Left ventricle myocardium superior (tissue), 1 donor: ENCODE measurements around the gene DLG2. TPM values are rescaled to one million over a fixed set of nuclear protein-coding genes. Genes with fewer than 3 reads are reported as not detected.

Experiments
- ATAC-seq: fragments of 200-7000 bp; cut with Tn5 transposase; one replicate; pipeline ENCODE4 v1.9.1; 2020; ENCODE audit warnings: mild to moderate bottlenecking, moderate library complexity
- DNase-seq: peaks from one replicate; pipeline ENCODE4 v3.0.0-alpha.2; 2020
- intact Hi-C: fragments of 100-400 bp; cut with micrococcal nuclease; formaldehyde crosslinking; loops from one replicate; pipeline ENCODE4 v1.11.0; 2022
- total RNA-seq: library from RNA; stranded (reverse); fragmentation: NEBNext Ultra II Directional; extraction: Animal tissue kit (Norgen Biotek cat#: 25700); gene quantifications from one replicate; pipeline ENCODE4 v1.2.1, GENCODE V29; 2021
- donor health status: DM: no; HTN: yes; CAD: no; lungs with severe emphysema.

The DLG2 gene
- total RNA-seq, 1 donor from 2014 or later = 5.7 TPM

DNA sequence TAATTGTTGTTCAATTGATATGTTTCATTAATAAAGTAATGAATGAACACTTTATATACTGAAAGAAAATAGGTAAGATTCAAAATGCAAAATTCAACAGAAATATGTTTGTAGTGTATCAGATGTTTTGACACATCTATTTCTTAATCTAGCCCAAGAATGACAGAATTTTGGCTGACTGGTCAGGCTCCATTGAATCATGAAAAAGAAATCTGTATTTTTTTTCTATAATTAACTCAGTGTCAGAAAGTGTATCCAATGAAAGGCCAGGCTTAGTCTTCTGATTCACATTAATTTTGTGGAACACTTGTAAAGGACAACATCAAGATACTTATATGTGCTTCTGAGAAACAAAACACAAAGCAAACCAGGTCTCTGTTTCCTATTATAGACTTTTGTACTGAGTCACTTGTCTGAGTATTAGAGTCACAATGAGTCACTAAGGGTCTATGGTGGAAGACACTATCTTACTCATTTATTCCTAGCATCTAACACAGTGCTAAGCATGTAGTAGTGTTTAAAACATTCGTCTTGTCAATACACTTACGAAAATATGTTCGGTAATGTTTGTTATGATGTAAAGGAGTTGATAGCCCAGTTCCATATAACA is 2043.3 kb downstream of the DLG2 start:
- intact Hi-C loops = no loop called here
- DNase-seq (no peak), ATAC-seq (no peak)

DNA sequence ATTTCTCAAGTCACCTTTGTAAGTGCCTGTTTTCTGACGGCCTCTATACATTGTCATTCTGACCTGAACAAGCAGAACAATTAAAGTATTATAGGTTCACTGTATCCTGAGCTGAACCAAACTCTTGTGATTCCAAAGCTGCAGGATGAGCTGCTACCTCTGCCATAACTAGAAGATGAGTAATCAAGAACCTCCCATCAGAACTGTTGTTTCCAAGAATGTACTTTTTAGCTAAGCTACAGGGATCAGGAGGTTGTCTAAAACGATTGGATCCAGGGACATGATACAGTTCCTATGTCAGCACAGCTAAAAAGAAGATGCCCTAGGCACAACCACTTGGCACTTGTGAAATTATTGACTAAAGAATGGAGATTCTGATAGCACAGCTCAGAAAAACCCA is 2052.6 kb downstream of the DLG2 start:
- DNase-seq (no peak), ATAC-seq (no peak)

DNA sequence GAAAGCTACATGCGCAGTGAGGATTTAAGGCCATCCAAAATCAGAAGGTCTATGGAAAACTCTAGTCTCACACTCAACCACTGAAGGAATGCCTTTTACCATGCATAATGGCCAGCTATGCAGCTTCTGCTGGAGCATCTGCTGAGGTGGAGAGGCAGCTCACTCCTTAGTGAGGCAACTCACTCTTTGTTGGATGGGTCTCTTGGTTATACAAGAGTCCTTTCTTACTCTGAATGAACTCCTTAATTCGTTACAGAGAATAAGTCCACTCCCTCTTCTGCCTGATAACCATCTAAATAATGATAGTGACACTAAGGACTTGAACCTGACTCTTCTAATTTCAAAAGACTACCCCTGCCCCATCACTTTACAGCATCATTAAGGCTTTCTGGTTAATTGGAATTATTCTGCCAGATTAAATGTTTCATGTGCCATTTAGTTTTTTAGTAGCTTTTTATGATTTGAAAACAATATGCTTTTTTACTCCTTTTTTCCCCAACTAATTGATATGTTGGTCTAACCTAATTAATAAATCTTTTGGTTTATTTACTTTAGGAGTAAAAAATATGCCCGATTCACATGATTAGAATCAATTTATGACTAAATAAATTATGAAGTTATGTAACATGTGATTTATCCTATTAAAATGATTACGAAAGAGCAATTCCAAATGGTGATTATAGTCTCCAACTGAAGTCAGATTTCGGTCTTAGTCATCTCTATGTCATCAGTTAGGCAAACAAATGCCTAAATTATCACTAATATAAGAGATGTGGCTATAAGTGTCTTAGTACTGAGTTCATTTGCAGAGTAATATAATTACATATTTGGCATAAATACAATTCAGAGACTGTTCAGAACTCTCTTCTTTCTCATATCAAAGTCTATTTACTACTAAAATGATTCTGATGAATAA is 2054.3 kb downstream of the DLG2 start:
- intact Hi-C loops = no loop called here
- DNase-seq (no peak), ATAC-seq (no peak)

More for the DNA sequence above, 2052.6 kb downstream of the DLG2 start:
- intact Hi-C loops = no loop called here

DNA sequence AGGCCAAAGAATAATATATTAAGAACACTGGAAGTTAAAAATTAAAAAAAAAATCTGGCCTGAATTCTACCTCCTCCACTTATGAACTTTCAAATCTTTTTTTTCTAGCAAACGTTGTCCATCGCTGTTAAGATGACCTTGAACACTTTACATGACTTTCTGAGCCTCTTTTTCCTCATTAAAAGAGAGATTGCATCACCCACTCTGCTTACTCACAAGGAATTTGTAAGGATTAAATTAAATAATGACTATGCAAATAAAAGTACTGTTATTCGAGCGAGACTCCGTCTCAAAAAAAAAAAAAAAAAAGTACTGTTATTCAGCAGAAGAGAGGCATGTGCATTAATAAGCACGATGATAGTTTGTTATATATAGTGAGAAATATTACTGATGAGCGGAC is 2055.8 kb downstream of the DLG2 start:
- ATAC-seq (no peak), DNase-seq (no peak)
- intact Hi-C loops = no loop called here

DNA sequence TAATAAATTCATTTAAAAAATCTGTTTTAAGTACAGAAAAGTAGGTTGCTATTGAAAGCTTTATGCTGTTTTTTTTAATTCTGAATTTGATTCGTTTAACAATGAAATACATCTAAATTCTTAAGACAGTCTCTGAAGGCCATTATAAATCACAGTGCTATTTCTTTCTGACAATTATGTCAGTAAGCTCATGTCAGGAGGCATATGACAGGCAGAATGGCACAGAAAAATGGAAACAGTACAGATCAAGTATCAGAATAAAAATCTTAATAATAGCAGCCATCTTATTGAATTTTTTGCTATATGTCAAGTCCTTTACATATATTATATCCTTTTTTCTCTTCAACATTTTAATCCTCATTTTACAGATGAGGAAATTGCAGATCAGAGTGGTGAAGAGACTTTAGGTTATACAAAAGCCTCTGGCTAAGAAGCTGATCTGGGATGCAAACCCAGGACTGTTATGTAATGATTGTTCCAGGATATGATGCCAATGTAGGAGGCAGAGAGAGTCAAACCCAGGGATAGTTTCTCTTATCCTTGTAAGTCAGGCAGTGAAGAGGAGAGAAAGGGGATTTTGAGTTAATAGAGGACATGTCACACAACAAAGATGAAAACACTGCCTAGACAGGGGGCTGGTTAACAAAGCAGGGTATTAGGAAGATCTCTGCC is 2057.9 kb downstream of the DLG2 start:
- ATAC-seq = no peak
- DNase-seq = no peak
- intact Hi-C loops = no loop called here

DNA sequence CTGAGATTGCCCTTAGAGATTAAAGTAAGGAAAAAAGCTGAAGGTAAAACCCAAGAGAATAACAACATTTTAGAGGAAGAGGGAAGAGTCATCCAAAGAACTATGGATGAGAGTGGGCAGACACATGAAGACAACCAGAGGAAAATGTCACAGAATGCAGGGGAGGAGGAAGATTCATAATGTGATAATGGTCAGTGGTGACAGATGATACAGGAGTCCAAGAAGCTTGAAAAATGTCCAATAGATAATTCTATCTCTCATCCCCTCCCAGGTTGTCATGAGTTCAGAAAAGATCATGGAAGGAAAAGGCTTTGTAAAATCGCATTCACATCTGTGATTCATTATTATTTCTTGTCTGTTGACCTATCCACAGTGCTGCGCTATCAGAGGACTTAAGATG is 2058.6 kb downstream of the DLG2 start:
- ATAC-seq (no peak), DNase-seq (no peak)
- intact Hi-C loops = no loop called here

DNA sequence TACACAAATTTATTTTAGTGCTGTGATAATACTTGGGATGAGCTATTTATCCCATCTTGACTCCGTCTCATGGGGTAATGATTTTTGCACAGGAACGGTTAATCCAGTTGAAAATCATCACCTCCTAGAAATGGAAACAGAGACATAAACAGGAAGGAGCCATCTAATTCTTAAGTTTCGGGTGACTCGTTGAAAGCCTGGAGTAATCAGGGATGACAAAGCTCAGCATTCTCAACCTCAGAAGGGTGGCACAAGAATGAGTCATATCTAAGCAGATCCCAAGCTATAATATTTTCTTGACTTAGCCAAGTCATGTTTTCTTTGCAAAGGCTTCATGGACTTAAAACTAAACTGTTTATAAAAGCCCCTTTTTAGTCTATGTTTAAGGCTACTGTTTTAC is 2060.2 kb downstream of the DLG2 start:
- intact Hi-C loops = no loop called here
- ATAC-seq = no peak
- no peak for DNase-seq

DNA sequence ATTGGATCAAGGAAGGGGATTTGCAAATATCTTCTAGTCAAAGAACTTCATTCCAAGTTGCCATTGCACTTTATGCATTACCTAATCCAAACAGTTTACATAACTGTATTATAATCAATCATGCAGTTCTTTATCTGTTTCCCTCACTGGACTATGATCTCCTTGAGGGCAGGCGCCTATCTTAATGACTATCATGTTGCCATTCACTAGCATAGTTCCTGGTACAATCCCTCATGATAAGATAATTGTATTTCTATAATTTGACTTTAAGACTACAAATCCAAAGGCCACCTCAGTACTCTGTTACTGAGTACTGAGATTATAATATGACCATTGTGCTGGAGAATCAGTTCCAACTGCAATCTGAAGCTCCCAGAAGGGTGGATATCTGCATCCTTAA is 2062.3 kb downstream of the DLG2 start:
- ATAC-seq = no peak
- DNase-seq = no peak
- intact Hi-C loops = no loop called here

DNA sequence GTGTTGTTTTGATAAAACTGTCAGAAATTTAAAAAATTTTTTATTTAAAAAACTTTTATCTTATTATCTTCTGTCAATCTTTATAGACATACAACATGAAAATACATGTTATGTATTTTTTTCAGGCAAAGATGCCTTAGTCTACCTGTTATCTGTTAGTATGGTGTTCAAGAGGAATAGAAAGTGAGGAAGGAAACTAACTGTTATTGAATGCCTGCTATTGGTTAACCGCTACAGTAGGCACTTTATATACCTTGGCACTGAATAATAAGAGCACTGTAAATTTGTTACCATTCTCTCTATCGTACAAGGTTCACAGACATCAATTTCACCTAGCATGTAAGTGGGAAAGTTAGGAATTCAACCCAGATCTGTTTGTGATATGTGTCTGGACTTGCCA is 2068.9 kb downstream of the DLG2 start:
- no peak for DNase-seq
- ATAC-seq = no peak
- intact Hi-C loops = no loop called here

DNA sequence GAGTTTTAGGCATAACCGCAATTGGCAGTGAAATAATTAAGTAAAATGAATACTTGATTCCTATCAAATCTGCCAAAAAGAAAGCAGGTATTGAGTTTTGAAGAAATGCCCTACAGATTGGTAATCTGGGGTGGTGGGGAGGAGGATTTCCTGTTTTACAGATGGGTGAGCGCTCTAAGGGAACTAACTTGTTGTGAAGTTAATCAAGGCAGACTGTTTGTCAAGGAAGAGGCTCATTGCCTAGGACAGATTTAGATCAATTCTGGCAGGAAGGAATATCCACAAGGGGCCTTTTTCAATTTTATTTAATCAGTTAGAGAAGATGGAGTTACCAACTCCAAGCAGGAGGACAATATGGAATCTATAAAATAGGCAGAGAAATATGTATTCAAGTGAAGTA is 2069.5 kb downstream of the DLG2 start:
- ATAC-seq = no peak
- no peak for DNase-seq
- intact Hi-C loops = no loop called here

DNA sequence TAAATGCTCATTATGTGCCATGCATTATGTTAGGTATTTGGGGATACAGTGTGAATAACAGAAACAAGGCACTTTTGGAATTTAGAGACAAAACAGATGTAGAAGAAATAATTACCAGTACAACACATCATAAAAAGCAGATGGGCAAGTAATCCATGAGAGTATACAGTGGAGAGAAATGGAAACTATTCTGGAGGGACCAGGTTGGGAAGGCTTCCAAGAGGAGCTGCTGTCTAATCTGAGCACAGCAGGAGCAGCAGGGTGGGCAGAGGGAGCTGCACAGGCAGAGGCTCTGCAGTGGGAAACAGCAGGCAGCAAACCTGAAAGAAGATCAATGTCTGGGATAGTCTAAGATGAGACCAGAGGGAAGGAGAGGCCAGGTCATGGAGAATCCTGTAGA is 2072.3 kb downstream of the DLG2 start:
- no peak for ATAC-seq
- intact Hi-C loops = no loop called here
- DNase-seq = no peak

DNA sequence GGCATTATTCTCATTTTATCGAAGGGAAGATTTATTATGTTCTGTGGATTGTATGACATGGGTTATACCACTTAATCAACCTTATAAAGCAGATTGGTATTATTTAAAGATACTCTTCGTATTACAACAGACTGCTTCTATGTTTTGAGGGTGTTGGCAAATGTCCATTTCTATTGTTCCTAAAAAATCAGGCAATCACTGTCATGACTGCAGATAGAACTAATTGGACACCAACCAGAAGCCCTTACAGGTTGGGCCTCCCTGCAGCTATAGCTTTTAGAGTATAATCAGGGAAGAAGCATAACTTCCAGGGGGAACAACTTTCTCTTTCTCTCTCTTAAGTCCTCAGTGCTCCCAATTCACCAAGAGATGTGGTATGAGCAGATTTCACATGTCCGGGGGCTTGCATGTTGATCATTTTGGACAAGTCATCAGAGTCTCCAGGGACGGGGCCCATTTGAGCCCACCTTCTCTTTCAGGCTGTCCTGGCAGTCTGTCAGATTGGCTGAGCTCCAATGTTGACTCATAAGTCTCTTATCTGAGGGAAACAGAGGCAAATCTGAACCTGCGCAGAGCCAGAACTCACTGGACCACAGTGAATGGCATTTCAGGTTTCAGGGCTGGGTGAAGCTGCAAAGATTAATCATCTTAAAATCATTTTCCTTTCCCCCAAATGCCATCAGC is 2077.0 kb downstream of the DLG2 start:
- DNase-seq = no peak
- intact Hi-C loops = no loop called here
- ATAC-seq = no peak

DNA sequence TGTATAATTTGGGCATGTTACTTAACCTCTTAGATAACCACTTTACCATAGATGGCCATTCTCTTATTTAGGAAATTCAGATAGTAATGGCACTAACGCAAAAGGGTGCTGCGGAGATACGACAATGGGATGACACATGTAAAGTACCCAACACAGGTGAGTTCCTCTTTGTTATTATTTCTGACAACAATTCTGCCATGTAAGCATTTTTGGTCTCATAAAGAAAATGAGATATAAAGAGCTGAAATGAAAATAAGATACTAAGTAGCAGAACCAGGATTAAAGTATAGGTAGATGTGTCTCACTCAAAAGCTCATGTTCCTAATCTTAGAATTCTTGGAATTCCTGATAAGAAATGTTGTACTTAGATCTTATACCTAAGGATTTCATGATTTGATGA is 2080.8 kb downstream of the DLG2 start:
- no peak for ATAC-seq

DNA sequence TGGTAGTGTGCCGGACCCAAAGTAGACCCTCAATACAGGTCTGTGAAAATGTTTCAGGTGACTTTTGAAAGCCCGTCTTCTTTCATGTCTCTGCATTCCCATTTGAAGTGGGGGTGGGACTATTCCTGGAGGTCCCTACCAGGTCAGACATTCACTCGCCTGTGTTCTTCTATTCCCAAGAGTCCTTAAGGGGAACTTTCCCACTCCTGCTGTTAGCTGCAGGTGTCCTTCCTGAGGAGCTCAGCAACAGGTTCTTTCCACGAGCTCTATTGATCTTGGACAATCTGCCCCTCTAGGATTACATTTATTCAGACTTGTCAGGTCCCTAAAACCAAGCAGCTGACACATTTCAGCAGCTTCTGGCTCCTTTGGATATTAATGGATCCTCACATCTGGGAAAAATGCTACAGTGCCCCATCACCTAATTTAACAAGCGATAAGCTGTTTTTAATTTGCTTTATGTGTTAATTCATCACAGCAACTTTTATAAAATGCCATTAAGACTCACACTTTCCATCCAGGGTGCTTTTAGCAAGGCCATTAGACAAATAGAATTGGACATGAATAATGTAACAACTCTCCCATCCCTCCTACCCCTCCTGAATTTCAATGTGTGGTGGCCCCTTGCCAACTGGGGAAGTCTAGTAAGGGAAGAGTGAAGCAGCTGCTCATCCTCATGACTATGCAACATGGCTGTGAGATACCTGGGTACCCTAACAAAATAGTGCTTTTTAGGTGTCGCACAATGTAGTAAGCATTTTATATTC is 2081.5 kb downstream of the DLG2 start:
- no peak for ATAC-seq
- intact Hi-C loops = no loop called here
- no peak for DNase-seq

More for the DNA sequence above, 2080.8 kb downstream of the DLG2 start:
- intact Hi-C loops = no loop called here
- DNase-seq = no peak

DNA sequence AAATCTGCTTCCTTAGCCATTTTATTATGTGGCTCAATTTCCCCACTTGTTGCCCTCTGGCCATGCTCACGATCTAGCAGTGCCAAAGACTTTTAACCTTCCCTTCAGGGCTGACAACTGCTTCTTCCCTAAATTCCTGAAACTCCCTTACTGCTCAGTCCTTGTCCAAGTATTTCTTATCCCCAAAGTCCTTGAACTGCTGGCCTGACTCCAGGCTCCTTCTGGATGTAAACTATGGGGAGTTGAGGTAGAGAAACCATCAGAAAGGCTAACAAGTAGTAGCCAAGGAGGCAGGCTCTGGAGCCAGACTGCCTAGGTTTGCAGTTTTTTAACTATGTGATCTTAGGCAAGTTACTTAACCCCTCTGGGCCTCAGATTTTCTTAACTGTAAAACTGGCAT is 2082.3 kb downstream of the DLG2 start:
- intact Hi-C loops = no loop called here
- ATAC-seq = no peak
- no peak for DNase-seq

DNA sequence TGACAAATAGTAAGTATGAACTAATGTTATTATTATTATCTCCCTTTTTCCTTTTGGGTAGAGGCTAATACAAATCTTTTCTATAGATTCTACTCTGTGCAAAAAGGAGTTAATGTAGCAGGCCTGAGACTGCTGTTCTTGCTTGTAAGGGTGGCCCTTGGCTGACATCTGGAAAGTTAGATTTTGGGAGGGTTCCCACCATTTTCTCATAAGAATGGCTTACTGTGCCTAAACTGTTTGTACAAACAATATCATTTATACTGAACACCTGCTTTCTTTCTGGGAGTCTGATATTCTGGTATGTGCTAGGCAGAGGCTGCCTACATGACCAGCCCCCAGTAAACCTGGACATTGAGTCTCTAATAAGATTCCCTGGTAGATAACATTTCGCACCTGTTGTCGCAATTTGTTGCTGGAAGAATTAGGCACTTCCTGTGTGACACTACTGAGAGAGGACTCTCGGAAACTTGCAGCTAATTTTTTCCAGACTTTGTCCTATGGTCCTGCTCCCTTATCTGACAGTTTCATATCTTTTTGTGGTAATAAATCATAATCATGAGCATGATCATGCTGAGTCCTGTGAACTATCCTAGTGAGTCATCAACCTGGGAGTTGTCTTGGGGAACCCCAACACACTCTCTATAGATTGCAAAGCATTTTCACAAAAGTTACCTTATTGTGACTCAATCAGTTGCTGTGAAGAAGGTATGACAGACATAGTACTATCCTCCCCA is 2083.3 kb downstream of the DLG2 start:
- ATAC-seq (no peak), DNase-seq (no peak)
- intact Hi-C loops = no loop called here

DNA sequence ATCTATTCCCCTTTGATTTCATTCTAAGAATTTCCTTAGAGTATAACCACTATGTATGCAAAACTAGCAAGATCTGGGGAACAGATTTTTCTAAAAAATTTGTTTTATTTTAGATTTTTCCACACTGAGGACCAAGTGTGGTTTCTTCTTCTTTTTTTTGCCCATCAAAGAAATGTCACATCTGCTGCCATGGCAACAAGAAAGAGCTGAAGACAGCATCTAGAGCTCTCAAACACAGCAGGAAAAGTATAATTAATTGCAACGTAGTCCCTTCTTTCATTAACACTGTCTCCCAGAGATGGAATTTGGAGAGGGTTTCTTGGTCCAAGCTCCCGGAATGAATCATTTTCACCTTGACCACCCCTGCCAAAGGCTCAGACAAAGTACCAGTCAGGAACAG is 2084.3 kb downstream of the DLG2 start:
- DNase-seq = no peak
- intact Hi-C loops = no loop called here
- ATAC-seq = no peak

DNA sequence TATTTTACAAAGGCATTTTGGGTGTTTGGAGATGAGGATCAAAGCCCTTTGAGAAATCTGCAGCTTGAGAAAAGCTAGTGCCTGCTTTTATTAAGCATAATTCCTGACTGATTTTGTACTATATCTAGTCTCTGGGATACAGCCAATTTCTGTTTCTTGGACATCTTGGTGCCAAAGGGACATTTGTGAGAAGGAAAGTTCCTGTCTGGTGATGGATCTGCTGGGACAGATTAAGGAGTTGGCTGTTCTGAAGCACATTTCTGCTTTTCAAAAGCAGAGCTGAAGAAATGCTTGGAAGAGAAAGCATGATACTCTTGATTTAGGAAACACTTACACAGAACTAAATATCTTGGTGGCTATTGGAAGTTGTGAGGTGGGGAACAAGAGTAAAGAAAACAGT is 2086.4 kb downstream of the DLG2 start:
- intact Hi-C loops = no loop called here
- ATAC-seq (no peak), DNase-seq (no peak)
